Fibroblast of pulmonary artery (primary cell): ENCODE results near the gene KLK8.

ENCODE experiments used
- DNase-seq: peaks from one replicate; pipeline ENCODE4 v3.0.0-alpha.2; 2010; ENCODE audit warnings: low read depth
- H3K4me3 ChIP-seq: replicated peaks from 2 replicates; pipeline ENCODE4 v1.5.1; 2011; ENCODE audit warnings: low read depth, mild to moderate bottlenecking, control low read depth, low read length, moderate library complexity
- CTCF ChIP-seq: IDR thresholded peaks from 2 replicates; pipeline ENCODE4 v1.5.1; 2011; ENCODE audit warnings: mild to moderate bottlenecking, control low read depth, low read length, inconsistent platforms; ENCODE audit errors: missing control alignments

Gene KLK8

GRCh38 chr19:50967929-50968715, 33.3 kb downstream of the KLK8 start:
- no peak for TF ChIP-seq CTCF
- no peak for DNase-seq

GRCh38 chr19:50964266-50964665, 37.1 kb downstream of the KLK8 start:
- no peak for TF ChIP-seq CTCF
- DNase-seq, result no peak
- H3K4me3 ChIP-seq, result no peak overlapping the region

More at GRCh38 chr19:50967929-50968715, 33.3 kb downstream of the KLK8 start:
- H3K4me3 ChIP-seq, result no peak overlapping the region

- no peak for TF ChIP-seq CTCF
- no peak for DNase-seq
- no peak overlapping the region for H3K4me3 ChIP-seq
Measured at GRCh38 chr19:50963381-50963780, 38.0 kb downstream of the KLK8 start.

- no peak overlapping the region for H3K4me3 ChIP-seq
- no peak for DNase-seq
- TF ChIP-seq CTCF, result no peak
Measured at GRCh38 chr19:50962245-50962644, 39.2 kb downstream of the KLK8 start.

GRCh38 chr19:50959731-50960500, 41.5 kb downstream of the KLK8 start:
- H3K4me3 ChIP-seq, result no peak overlapping the region
- no peak for TF ChIP-seq CTCF
- DNase-seq, result no peak

- no peak overlapping the region for H3K4me3 ChIP-seq
- DNase-seq, result no peak
Measured at GRCh38 chr19:50957587-50957986, 43.8 kb downstream of the KLK8 start.

More at GRCh38 chr19:50957587-50957986, 43.8 kb downstream of the KLK8 start:
- no peak for TF ChIP-seq CTCF
